Measurements from ENCODE around the gene NTF4. TPM values are rescaled to one million over a fixed set of nuclear protein-coding genes. Genes with fewer than 3 reads are reported as not detected.
"Not testable (repeated sequence)": the region's sequence is repeated elsewhere in the genome, so short reads cannot be mapped to it uniquely, and the experiment has no call there.

The NTF4 gene
- total and polyA plus RNA-seq, 4 experiments from 2014 or later = not detected

- CTCF ChIA-PET (ENCODE audit: partially characterized antibody); H3K4me1 ChIP-seq (ENCODE audit: insufficient read depth, low read length); H3K36me3 ChIP-seq (ENCODE audit: insufficient read depth, low read length); H3K36me3 Mint-ChIP-seq; H3K4me1 Mint-ChIP-seq; H3K27me3 ChIP-seq (ENCODE audit: insufficient read depth, low read length); H3K4me3 ChIP-seq (ENCODE audit: low read length in 2 of 2); intact Hi-C loops (cut with micrococcal nuclease); H3K9me3 ChIP-seq (ENCODE audit: control insufficient read depth in 1 of 2, low read length in 2 of 2); POLR2A ChIA-PET (ENCODE audit: partially characterized antibody); H3K27ac ChIP-seq (ENCODE audit: low read depth, low read length); H3K9me3 Mint-ChIP-seq; H3K27me3 Mint-ChIP-seq: not testable (repeated sequence)
- Mint-ChIP-seq H3K4me3 (peak within 1 kb of the TSS in 1 of 8 donors; percentile 16), H3K27ac (peak within 1 kb of the TSS in 3 of 7 donors; percentile 17 to 78 (median 36))
- DNase-seq = peak; percentile 34 to 63 (median 52)
These were observed 32.8 kb downstream of the NTF4 start, which contains the start of gene CGB2 for GRCh38 chr19:49031642-49032301. TSS of gene CGB2 (plus strand) at chr19:49031890. CDS start at chr19:49032096, 206 bp downstream.

GRCh38 chr19:49030323-49030722, 34.3 kb downstream of the NTF4 start:
- H3K4me1 ChIP-seq (ENCODE audit: insufficient read depth, low read length); H3K4me3 ChIP-seq (ENCODE audit: low read length in 2 of 2); H3K27me3 ChIP-seq (ENCODE audit: insufficient read depth, low read length); H3K9me3 ChIP-seq (ENCODE audit: control insufficient read depth in 1 of 2, low read length in 2 of 2); H3K36me3 ChIP-seq (ENCODE audit: insufficient read depth, low read length); H3K4me3 Mint-ChIP-seq; H3K27ac Mint-ChIP-seq; H3K27ac ChIP-seq (ENCODE audit: low read depth, low read length); POLR2A ChIA-PET (ENCODE audit: partially characterized antibody); H3K36me3 Mint-ChIP-seq; DNase-seq; H3K4me1 Mint-ChIP-seq; H3K27me3 Mint-ChIP-seq; intact Hi-C loops (cut with micrococcal nuclease); CTCF ChIA-PET (ENCODE audit: partially characterized antibody); H3K9me3 Mint-ChIP-seq: not testable (repeated sequence)

- H3K27me3 ChIP-seq (ENCODE audit: insufficient read depth, low read length); POLR2A ChIA-PET (ENCODE audit: partially characterized antibody); H3K36me3 Mint-ChIP-seq; H3K36me3 ChIP-seq (ENCODE audit: insufficient read depth, low read length); intact Hi-C loops (cut with micrococcal nuclease); H3K4me3 ChIP-seq (ENCODE audit: low read length in 2 of 2); H3K9me3 Mint-ChIP-seq; H3K4me3 Mint-ChIP-seq; H3K4me1 ChIP-seq (ENCODE audit: insufficient read depth, low read length); H3K27ac ChIP-seq (ENCODE audit: low read depth, low read length); H3K9me3 ChIP-seq (ENCODE audit: control insufficient read depth in 1 of 2, low read length in 2 of 2); DNase-seq; H3K27me3 Mint-ChIP-seq; H3K4me1 Mint-ChIP-seq; CTCF ChIA-PET (ENCODE audit: partially characterized antibody); H3K27ac Mint-ChIP-seq: not testable (repeated sequence)
These were observed 34.9 kb downstream of the NTF4 start for GRCh38 chr19:49029749-49030148.

- H3K4me1 ChIP-seq (ENCODE audit: insufficient read depth, low read length); H3K27me3 ChIP-seq (ENCODE audit: insufficient read depth, low read length); H3K4me3 ChIP-seq (ENCODE audit: low read length in 2 of 2); H3K4me1 Mint-ChIP-seq; H3K27ac ChIP-seq (ENCODE audit: low read depth, low read length); intact Hi-C loops (cut with micrococcal nuclease); H3K9me3 ChIP-seq (ENCODE audit: control insufficient read depth in 1 of 2, low read length in 2 of 2); H3K4me3 Mint-ChIP-seq; H3K9me3 Mint-ChIP-seq; H3K36me3 Mint-ChIP-seq; H3K27ac Mint-ChIP-seq; H3K27me3 Mint-ChIP-seq; DNase-seq; H3K36me3 ChIP-seq (ENCODE audit: insufficient read depth, low read length); POLR2A ChIA-PET (ENCODE audit: partially characterized antibody); CTCF ChIA-PET (ENCODE audit: partially characterized antibody): not testable (repeated sequence)
These were observed 35.9 kb downstream of the NTF4 start for GRCh38 chr19:49028686-49029085.

GRCh38 chr19:49025599-49025998, 39.0 kb downstream of the NTF4 start:
- H3K36me3 ChIP-seq (ENCODE audit: insufficient read depth, low read length); H3K27me3 Mint-ChIP-seq; H3K27me3 ChIP-seq (ENCODE audit: insufficient read depth, low read length); H3K27ac Mint-ChIP-seq; CTCF ChIA-PET (ENCODE audit: partially characterized antibody); H3K9me3 Mint-ChIP-seq; H3K9me3 ChIP-seq (ENCODE audit: control insufficient read depth in 1 of 2, low read length in 2 of 2); H3K27ac ChIP-seq (ENCODE audit: low read depth, low read length); DNase-seq; H3K4me3 Mint-ChIP-seq; POLR2A ChIA-PET (ENCODE audit: partially characterized antibody); H3K4me1 ChIP-seq (ENCODE audit: insufficient read depth, low read length); H3K36me3 Mint-ChIP-seq; H3K4me3 ChIP-seq (ENCODE audit: low read length in 2 of 2); intact Hi-C loops (cut with micrococcal nuclease): not testable (repeated sequence)
- H3K4me1 Mint-ChIP-seq = peaks cover 6 to 10% (median 9%) of the 10 kb centered on the region in 4 donors

- H3K4me3 ChIP-seq (ENCODE audit: low read length in 2 of 2); H3K9me3 Mint-ChIP-seq; H3K27me3 ChIP-seq (ENCODE audit: insufficient read depth, low read length); H3K4me3 Mint-ChIP-seq; H3K27me3 Mint-ChIP-seq; intact Hi-C loops (cut with micrococcal nuclease); H3K27ac Mint-ChIP-seq; H3K27ac ChIP-seq (ENCODE audit: low read depth, low read length); H3K9me3 ChIP-seq (ENCODE audit: control insufficient read depth in 1 of 2, low read length in 2 of 2); POLR2A ChIA-PET (ENCODE audit: partially characterized antibody); H3K36me3 Mint-ChIP-seq; DNase-seq; CTCF ChIA-PET (ENCODE audit: partially characterized antibody); H3K36me3 ChIP-seq (ENCODE audit: insufficient read depth, low read length): not testable (repeated sequence)
- H3K4me1 Mint-ChIP-seq = peaks cover 9 to 15% (median 12%) of the 10 kb centered on the region in 4 donors
- peaks cover 12% of the 10 kb centered on the region for H3K4me1 ChIP-seq (ENCODE audit: insufficient read depth, low read length)
These were observed 39.5 kb downstream of the NTF4 start for GRCh38 chr19:49025088-49025487.

- H3K4me3 Mint-ChIP-seq; H3K27me3 Mint-ChIP-seq; H3K27ac Mint-ChIP-seq; intact Hi-C loops (cut with micrococcal nuclease); POLR2A ChIA-PET (ENCODE audit: partially characterized antibody); DNase-seq; H3K36me3 ChIP-seq (ENCODE audit: insufficient read depth, low read length); CTCF ChIA-PET (ENCODE audit: partially characterized antibody); H3K4me3 ChIP-seq (ENCODE audit: low read length in 2 of 2); H3K36me3 Mint-ChIP-seq; H3K27ac ChIP-seq (ENCODE audit: low read depth, low read length); H3K9me3 ChIP-seq (ENCODE audit: control insufficient read depth in 1 of 2, low read length in 2 of 2); H3K27me3 ChIP-seq (ENCODE audit: insufficient read depth, low read length); H3K9me3 Mint-ChIP-seq: not testable (repeated sequence)
- peaks cover 15% of the 10 kb centered on the region for H3K4me1 ChIP-seq (ENCODE audit: insufficient read depth, low read length)
- H3K4me1 Mint-ChIP-seq = peaks cover 10 to 23% (median 17%) of the 10 kb centered on the region in 4 donors
These were observed 40.4 kb downstream of the NTF4 start, which contains the start of gene CGB3 for GRCh38 chr19:49024233-49024632. TSS of gene CGB3 (minus strand) at chr19:49024333. CDS start at chr19:49023971, 362 bp downstream.

GRCh38 chr19:49022116-49022515, 42.5 kb downstream of the NTF4 start:
- ChIA-PET POLR2A (ENCODE audit: partially characterized antibody) (no interaction called here), CTCF (ENCODE audit: partially characterized antibody) (no interaction called here)
- Mint-ChIP-seq H3K27ac (peak overlapping the region in 1 of 7 donors; percentile 2), H3K9me3 (no peaks in the 10 kb centered on the region), H3K27me3 (peaks cover 0 to 3% of the 10 kb centered on the region in 2 donors), H3K4me3 (no peak overlapping the region), H3K4me1 (peaks cover 15 to 37% (median 25%) of the 10 kb centered on the region in 4 donors), H3K36me3 (peaks cover 0 to 2% of the 10 kb centered on the region in 2 donors)
- H3K9me3 ChIP-seq (ENCODE audit: control insufficient read depth in 1 of 2, low read length in 2 of 2) = no peaks in the 10 kb centered on the region
- H3K36me3 ChIP-seq (ENCODE audit: insufficient read depth, low read length) = no peaks in the 10 kb centered on the region
- H3K4me3 ChIP-seq (ENCODE audit: low read length in 2 of 2) = no peak overlapping the region
- H3K27me3 ChIP-seq (ENCODE audit: insufficient read depth, low read length) = no peaks in the 10 kb centered on the region
- DNase-seq = no peak
- H3K27ac ChIP-seq (ENCODE audit: low read depth, low read length) = no peak overlapping the region
- peaks cover 24% of the 10 kb centered on the region for H3K4me1 ChIP-seq (ENCODE audit: insufficient read depth, low read length)
- intact Hi-C loops (cut with micrococcal nuclease) = no loop called here

All from CD4-positive, alpha-beta memory T cell (primary cell).